22Rv1 (cell line): Measurements from ENCODE around the gene EYS.

Experiments
- ZFX ChIP-seq: fragments of 450-650 bp; IDR thresholded peaks from 2 replicates; pipeline ENCODE4 v1.6.1; 2017; ENCODE audit warnings: antibody characterized with exemption, borderline replicate concordance
- TF ChIP-seq, protein P1 (sequence below): fragments of 450-650 bp; IDR thresholded peaks from 2 replicates; pipeline ENCODE4 v1.5.1; 2017; ENCODE audit warnings: mild to moderate bottlenecking

DNA sequence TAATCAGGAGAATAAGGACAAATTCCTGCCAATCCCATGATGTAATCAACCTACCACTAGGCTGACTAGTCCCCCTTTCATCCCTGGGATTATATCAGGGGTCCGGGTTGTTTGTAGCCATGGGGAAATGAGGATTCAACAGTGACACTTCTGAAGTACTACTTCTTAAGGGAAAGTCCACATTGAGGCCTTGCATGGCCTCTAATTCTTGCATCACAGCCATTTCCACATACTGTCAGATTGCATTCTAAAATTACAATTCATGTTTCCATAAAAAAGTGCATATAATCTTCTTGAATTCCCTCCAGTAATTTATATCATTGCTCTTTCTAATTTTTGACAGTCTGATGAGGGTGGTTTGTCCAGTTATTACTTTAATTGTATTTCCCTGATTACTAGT is 1887.2 kb downstream of the EYS start:
- TF ChIP-seq, protein P1, sequence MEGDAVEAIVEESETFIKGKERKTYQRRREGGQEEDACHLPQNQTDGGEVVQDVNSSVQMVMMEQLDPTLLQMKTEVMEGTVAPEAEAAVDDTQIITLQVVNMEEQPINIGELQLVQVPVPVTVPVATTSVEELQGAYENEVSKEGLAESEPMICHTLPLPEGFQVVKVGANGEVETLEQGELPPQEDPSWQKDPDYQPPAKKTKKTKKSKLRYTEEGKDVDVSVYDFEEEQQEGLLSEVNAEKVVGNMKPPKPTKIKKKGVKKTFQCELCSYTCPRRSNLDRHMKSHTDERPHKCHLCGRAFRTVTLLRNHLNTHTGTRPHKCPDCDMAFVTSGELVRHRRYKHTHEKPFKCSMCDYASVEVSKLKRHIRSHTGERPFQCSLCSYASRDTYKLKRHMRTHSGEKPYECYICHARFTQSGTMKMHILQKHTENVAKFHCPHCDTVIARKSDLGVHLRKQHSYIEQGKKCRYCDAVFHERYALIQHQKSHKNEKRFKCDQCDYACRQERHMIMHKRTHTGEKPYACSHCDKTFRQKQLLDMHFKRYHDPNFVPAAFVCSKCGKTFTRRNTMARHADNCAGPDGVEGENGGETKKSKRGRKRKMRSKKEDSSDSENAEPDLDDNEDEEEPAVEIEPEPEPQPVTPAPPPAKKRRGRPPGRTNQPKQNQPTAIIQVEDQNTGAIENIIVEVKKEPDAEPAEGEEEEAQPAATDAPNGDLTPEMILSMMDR = no peak
- TF ChIP-seq ZFX = no peak
